OCI-LY3 (cell line): ENCODE results near the gene TTYH2.
"Not testable (repeated sequence)": the region's sequence is repeated elsewhere in the genome, so short reads cannot be mapped to it uniquely, and the experiment has no call there.

ENCODE experiments used
- EZH2phosphoT487 ChIP-seq: fragments of 200-600 bp; shearing (Covaris generic); IDR thresholded peaks from 2 replicates; pipeline ENCODE4 v1.6.1; 2018; ENCODE audit warnings: antibody characterized with exemption, mixed run types, low read depth
- TF ChIP-seq, protein P1 (sequence below): fragments of 200-600, 300-600 bp; sonication (generic); IDR thresholded peaks from 2 replicates; pipeline ENCODE4 v1.5.1; 2014; ENCODE audit warnings: antibody characterized with exemption, low read length, low read depth

DNA sequence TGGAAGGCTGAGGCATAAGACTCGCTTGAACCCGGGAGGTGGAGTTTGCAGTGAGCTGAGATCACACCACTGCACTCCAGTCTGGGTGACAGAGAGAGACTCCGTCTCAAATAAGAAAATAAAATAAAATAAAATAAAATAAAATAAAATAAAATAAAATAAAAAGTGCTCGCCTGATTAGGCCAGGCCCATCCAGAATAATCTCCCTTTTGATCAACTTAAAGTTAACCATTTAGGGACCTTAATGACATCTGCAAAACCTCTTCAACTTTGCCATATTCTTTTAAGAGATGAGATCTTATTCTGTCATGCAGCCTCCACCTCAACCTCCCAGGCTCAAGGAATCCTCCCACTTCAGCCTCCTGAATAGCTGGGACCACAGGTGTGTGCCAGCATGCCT, 24.7 kb upstream of the TTYH2 start:
- TF ChIP-seq, protein P1, sequence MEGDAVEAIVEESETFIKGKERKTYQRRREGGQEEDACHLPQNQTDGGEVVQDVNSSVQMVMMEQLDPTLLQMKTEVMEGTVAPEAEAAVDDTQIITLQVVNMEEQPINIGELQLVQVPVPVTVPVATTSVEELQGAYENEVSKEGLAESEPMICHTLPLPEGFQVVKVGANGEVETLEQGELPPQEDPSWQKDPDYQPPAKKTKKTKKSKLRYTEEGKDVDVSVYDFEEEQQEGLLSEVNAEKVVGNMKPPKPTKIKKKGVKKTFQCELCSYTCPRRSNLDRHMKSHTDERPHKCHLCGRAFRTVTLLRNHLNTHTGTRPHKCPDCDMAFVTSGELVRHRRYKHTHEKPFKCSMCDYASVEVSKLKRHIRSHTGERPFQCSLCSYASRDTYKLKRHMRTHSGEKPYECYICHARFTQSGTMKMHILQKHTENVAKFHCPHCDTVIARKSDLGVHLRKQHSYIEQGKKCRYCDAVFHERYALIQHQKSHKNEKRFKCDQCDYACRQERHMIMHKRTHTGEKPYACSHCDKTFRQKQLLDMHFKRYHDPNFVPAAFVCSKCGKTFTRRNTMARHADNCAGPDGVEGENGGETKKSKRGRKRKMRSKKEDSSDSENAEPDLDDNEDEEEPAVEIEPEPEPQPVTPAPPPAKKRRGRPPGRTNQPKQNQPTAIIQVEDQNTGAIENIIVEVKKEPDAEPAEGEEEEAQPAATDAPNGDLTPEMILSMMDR: not testable (repeated sequence)
- TF ChIP-seq EZH2phosphoT487: not testable (repeated sequence)
